ENCODE data around the gene MAK.

DNA sequence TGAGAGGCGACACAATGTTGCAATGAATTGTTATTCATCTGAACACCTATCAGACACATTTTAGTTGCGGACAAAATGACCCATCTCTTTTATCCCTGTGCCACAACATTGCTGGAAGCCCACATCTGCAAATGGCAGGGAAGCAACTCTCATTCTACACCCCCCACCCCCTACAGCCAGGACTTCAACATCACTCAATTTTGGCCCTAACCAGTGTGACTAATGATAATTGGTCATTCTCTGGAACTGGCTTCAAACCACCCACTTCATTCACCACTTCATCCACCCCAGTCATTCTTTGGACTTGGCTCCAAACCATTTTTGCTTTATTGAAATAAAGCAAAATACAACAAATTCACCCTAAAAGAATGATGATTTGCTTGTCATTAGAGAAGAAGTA lies 42.0 kb upstream of the MAK start:
- TF ChIP-seq POLR2A (IDR thresholded peaks at IDR 0.05) (no peak), POLR2AphosphoS5 (IDR thresholded peaks at IDR 0.05) (no peak)
- TF ChIP-seq, protein P1, sequence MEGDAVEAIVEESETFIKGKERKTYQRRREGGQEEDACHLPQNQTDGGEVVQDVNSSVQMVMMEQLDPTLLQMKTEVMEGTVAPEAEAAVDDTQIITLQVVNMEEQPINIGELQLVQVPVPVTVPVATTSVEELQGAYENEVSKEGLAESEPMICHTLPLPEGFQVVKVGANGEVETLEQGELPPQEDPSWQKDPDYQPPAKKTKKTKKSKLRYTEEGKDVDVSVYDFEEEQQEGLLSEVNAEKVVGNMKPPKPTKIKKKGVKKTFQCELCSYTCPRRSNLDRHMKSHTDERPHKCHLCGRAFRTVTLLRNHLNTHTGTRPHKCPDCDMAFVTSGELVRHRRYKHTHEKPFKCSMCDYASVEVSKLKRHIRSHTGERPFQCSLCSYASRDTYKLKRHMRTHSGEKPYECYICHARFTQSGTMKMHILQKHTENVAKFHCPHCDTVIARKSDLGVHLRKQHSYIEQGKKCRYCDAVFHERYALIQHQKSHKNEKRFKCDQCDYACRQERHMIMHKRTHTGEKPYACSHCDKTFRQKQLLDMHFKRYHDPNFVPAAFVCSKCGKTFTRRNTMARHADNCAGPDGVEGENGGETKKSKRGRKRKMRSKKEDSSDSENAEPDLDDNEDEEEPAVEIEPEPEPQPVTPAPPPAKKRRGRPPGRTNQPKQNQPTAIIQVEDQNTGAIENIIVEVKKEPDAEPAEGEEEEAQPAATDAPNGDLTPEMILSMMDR (IDR thresholded peaks at IDR 0.05 in 8 of 11, conservative IDR thresholded peaks at IDR 0.05 in 3 of 11), result no peak
